GM12892 (cell line): ENCODE measurements around the gene MAN2A2.
"Not testable (repeated sequence)": the region's sequence is repeated elsewhere in the genome, so short reads cannot be mapped to it uniquely, and the experiment has no call there.

Source experiments
- POLR2A ChIP-seq: IDR thresholded peaks from 2 replicates; pipeline ENCODE4 v1.6.1; 2011; ENCODE audit warnings: low read depth, low read length, control low read depth
- POLR2AphosphoS5 ChIP-seq: IDR thresholded peaks from 2 replicates; pipeline ENCODE4 v1.6.1; 2011; ENCODE audit warnings: low read depth, low read length, control low read depth
- TAF1 ChIP-seq: IDR thresholded peaks from 2 replicates; pipeline ENCODE4 v1.6.1; 2011; ENCODE audit warnings: low read depth, mild to moderate bottlenecking, control low read depth, low read length, borderline replicate concordance

DNA sequence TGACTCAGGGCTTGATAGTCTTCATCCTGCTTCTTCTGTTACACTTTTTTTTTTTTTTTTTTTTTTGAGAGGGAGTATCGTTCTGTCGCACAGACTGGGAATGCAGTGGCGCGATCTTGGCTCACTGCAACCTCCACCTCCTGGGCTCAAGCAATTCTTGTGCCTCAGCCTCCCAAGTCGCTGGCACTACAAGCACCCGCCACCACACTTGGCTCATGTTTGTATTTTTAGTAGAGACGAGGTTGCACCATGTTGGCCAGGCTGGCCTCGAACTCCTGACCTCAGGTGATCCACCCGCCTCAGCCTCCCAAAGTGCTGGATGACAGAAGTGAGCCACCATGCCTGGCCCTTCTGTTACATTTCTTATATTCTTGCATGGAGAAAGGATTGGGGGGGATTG lies 28.1 kb upstream of the MAN2A2 start:
- not testable (repeated sequence) for TF ChIP-seq POLR2AphosphoS5, POLR2A, TAF1
